HFFc6 (cell line): Measurements from ENCODE around the gene OR10A6. TPM values are rescaled to one million over a fixed set of nuclear protein-coding genes. Genes with fewer than 3 reads are reported as not detected.

Experiments used
- DNase-seq: peaks from one replicate; pipeline ENCODE4 v3.0.0-alpha.2; 2018
- H3K27ac Mint-ChIP-seq: 2 replicates; pipeline ENCODE4 v1.8.0; 2020; ENCODE audit warnings: mild to moderate bottlenecking, mixed read lengths
- H3K27me3 Mint-ChIP-seq: 2 replicates; pipeline ENCODE4 v1.8.0; 2021; ENCODE audit warnings: mild to moderate bottlenecking, moderate library complexity, mixed read lengths; ENCODE audit not compliant: insufficient read depth
- H3K36me3 Mint-ChIP-seq: 2 replicates; pipeline ENCODE4 v1.8.0; 2021; ENCODE audit warnings: low read depth, mixed read lengths
- H3K4me1 Mint-ChIP-seq: 2 replicates; pipeline ENCODE4 v1.8.0; 2020; ENCODE audit warnings: low read depth, mixed read lengths
- H3K4me3 Mint-ChIP-seq: 2 replicates; pipeline ENCODE4 v1.8.0; 2020; ENCODE audit warnings: mild to moderate bottlenecking, moderate library complexity, mixed read lengths
- H3K9me3 Mint-ChIP-seq: 2 replicates; pipeline ENCODE4 v1.8.0; 2020; ENCODE audit warnings: mild to moderate bottlenecking, mixed read lengths
- total RNA-seq, 6 experiments: library from RNA; stranded (reverse); fragmentation: NEBNext Ultra II Directional; extraction: Animal tissue kit (Norgen Biotek cat#: 25700); gene quantifications; 2 replicates in 1 of 6; 3 replicates in 5 of 6; pipeline ENCODE4 v1.2.3, GENCODE V29; 2021
- TF ChIP-seq, protein P1 (sequence below): fragments of 200-600 bp; sonication (generic); IDR thresholded peaks from 2 replicates; pipeline ENCODE4 v1.5.0; 2021; ENCODE audit warnings: antibody characterized with exemption, mild to moderate bottlenecking

The OR10A6 gene
- total RNA-seq, 6 experiments from 2014 or later, result 0.05 to 0.28 (median 0.14) TPM; not detected in 1

DNA sequence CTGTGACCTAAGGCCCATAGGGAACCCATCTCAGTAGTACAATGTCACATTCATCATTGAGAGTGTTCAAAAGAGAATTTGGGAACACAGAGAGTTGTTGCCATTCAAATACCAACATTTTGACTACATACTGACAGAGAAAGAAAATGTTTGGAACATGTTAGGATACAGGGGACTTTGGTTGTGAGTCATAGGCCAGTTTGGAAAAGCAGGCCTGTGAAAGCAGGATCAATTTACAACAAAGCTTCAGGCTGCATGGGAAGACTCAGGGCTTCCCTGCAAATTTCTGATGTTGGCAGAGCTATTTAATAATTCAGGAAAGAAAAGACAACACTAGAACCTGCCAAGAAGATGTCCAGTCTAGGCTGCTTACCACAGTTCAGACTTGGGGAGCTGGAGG lies 33.8 kb upstream of the OR10A6 start:
- H3K9me3 Mint-ChIP-seq, result no peaks in the 10 kb centered on the region
- H3K36me3 Mint-ChIP-seq, result peaks cover 10% of the 10 kb centered on the region
- TF ChIP-seq, protein P1, sequence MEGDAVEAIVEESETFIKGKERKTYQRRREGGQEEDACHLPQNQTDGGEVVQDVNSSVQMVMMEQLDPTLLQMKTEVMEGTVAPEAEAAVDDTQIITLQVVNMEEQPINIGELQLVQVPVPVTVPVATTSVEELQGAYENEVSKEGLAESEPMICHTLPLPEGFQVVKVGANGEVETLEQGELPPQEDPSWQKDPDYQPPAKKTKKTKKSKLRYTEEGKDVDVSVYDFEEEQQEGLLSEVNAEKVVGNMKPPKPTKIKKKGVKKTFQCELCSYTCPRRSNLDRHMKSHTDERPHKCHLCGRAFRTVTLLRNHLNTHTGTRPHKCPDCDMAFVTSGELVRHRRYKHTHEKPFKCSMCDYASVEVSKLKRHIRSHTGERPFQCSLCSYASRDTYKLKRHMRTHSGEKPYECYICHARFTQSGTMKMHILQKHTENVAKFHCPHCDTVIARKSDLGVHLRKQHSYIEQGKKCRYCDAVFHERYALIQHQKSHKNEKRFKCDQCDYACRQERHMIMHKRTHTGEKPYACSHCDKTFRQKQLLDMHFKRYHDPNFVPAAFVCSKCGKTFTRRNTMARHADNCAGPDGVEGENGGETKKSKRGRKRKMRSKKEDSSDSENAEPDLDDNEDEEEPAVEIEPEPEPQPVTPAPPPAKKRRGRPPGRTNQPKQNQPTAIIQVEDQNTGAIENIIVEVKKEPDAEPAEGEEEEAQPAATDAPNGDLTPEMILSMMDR, result no peak
- peak overlapping the region; percentile 72 for H3K4me3 Mint-ChIP-seq
- H3K27me3 Mint-ChIP-seq, result no peaks in the 10 kb centered on the region
- peak overlapping the region; percentile 99 for H3K27ac Mint-ChIP-seq
- peaks cover 60% of the 10 kb centered on the region for H3K4me1 Mint-ChIP-seq
- DNase-seq, result peak; percentile 50

DNA sequence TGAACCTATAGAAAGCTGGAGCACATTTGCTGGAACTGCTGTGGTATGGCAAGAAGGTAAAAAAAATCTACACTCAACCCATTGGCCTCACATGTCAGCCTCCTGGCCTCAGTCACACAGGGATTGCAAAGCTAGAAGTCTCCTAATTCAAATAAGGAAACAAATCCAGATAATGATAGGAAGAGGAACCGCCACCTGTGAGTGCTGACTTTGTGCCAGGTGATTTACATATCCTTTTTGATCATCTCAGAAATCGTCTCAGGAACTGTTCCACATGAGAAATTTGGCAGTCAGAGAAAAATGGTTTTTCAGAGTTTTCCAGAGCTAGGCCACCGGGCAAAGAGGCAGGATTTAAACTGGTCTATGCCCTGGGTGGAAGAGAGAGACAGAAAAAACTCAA lies 33.2 kb upstream of the OR10A6 start:
- Mint-ChIP-seq H3K9me3 (no peaks in the 10 kb centered on the region), H3K27me3 (no peaks in the 10 kb centered on the region), H3K4me1 (peaks cover 60% of the 10 kb centered on the region), H3K4me3 (peak overlapping the region; percentile 72), H3K27ac (peak overlapping the region; percentile 99), H3K36me3 (peaks cover 10% of the 10 kb centered on the region)
- TF ChIP-seq, protein P1, result no peak
- no peak for DNase-seq

DNA sequence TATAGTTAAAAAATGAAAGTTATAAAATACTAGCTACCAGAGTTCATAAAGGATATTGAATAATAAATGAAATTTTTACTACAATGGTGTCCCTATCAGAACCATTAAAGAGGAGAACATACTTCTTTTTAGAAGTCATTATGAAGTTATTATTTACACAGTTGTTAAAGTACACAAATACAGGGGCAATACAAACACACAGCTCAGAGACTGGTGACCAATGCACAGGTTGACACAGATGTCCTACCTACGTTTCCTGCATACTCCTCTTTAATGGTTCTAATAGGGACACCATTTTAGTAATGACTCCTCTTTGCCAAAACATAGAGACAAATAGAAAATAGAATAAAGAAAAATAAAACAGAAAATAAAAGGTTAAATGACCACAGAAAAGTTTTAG lies 24.1 kb upstream of the OR10A6 start:
- DNase-seq, result no peak
- Mint-ChIP-seq H3K9me3 (no peaks in the 10 kb centered on the region), H3K36me3 (peaks cover 8% of the 10 kb centered on the region; the same call in 1 of the 2 replicates), H3K4me1 (peaks cover 19% of the 10 kb centered on the region), H3K27me3 (no peaks in the 10 kb centered on the region), H3K4me3 (no peak overlapping the region), H3K27ac (no peak overlapping the region)
- TF ChIP-seq, protein P1, result no peak

DNA sequence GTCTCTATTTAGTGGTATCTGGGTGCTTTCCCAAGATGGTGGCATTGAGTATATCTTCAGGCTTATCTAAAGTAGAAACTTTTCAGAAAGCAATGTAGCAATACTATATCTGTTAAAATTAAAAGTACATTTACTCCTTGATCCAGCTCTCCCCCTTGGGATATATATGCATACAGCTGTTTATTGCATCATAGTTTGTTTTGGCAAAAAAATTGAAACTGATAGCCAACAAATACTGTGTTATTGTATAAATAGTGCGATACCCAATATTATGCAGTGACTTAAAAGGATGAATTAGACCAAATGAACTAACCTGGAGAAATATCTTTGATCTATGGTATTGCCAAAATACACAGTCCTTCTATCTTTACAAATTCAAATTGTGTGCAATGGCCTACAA lies 18.9 kb upstream of the OR10A6 start:
- no peak for DNase-seq
- TF ChIP-seq, protein P1, result no peak
- Mint-ChIP-seq H3K27me3 (peaks cover 1% of the 10 kb centered on the region), H3K9me3 (no peaks in the 10 kb centered on the region), H3K36me3 (no peaks in the 10 kb centered on the region), H3K4me3 (no peak overlapping the region), H3K27ac (no peak overlapping the region), H3K4me1 (no peaks in the 10 kb centered on the region; the same call in 1 of the 2 replicates)

DNA sequence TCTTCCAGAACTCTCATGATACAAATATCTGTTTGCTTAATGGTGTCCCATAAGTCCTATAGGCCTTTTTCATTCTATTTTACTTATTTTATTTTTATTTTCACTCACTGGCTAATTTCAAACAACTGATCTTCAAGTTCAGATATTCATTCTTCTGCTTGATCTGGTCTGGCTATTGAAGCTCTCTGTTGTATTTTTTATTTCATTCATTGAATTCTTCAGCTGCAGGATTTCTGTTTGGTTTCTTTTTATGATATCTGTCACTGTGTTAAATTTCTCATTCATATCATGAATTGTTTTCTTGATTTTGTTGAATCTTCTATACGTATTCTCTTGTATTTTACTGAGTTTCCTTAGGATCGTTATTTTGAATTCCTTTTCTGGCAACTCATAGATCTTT lies 13.1 kb upstream of the OR10A6 start:
- Mint-ChIP-seq H3K27ac (no peak overlapping the region), H3K27me3 (peaks cover 1% of the 10 kb centered on the region), H3K9me3 (peaks cover 21% of the 10 kb centered on the region), H3K4me3 (no peak overlapping the region), H3K4me1 (no peaks in the 10 kb centered on the region), H3K36me3 (peaks cover 19% of the 10 kb centered on the region)
- no peak for DNase-seq
- TF ChIP-seq, protein P1, result no peak

DNA sequence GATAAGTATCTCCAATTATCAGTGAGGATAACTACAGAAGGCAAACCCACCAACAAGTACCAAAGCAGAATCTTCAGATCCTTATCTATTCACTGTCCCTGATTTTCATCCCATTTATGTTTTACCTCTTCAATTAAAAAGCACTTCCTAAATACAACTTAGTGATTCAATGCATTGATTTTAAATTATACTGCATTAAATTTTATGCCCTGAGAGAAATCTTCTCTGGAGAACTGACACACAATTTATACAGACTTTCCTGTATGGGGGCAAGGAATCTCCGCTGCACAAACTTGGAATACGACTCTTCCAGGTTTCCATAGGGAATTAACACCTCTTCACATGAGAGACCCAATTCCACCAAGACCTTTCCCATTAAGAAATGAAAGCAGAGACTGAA lies 10.5 kb upstream of the OR10A6 start, which contains the start of gene OR10A3:
OR10A3 (minus strand) TSS at position 101 of the 400 bp plus-strand sequence. CDS start 2,188 bp downstream, outside the sequence.
- Mint-ChIP-seq H3K4me3 (no peak within 1 kb of the TSS), H3K9me3 (peaks cover 21% of the 10 kb centered on the region), H3K4me1 (no peaks in the 10 kb centered on the region), H3K27me3 (no peaks in the 10 kb centered on the region; the same call in 1 of the 2 replicates), H3K27ac (no peak within 1 kb of the TSS), H3K36me3 (peaks cover 19% of the 10 kb centered on the region)
- TF ChIP-seq, protein P1, result no peak
- DNase-seq, result no peak
